Spleen (tissue), 11 donors: Measurements from ENCODE around the gene POLL. TPM values are rescaled to one million over a fixed set of nuclear protein-coding genes. Genes with fewer than 3 reads are reported as not detected.

Experiments used
- DNase-seq: peaks from one replicate; pipeline ENCODE4 v3.0.0-alpha.2; 2020
- H3K27ac ChIP-seq, 8 donors: fragments of 200-600 bp; sonication (generic) in 7 of 8; 1 replicate in 4 of 8; 2 replicates in 4 of 8; pipeline versions ENCODE4 v1.5.0 to v1.8.0; 2016 to 2021; ENCODE audit warnings: inconsistent platforms in 4 of 8, mild to moderate bottlenecking in 4 of 8, moderate library complexity in 1 of 8
- H3K27me3 ChIP-seq, 7 donors: fragments of 200-600 bp; sonication (generic) in 6 of 7; replicated peaks in 1 of 7; 1 replicate in 4 of 7; 2 replicates in 3 of 7; pipeline versions ENCODE4 v1.5.0 to v1.8.0; 2016 to 2021; ENCODE audit warnings: inconsistent platforms in 3 of 7, mild to moderate bottlenecking in 1 of 7
- H3K36me3 ChIP-seq, 6 donors: fragments of 200-600 bp; sonication (generic) in 5 of 6; 1 replicate in 4 of 6; 2 replicates in 2 of 6; pipeline versions ENCODE4 v1.5.0 to v1.8.0; 2016 to 2021; ENCODE audit warnings: inconsistent platforms in 2 of 6
- H3K4me1 ChIP-seq, 6 donors: fragments of 200-600 bp; sonication (generic) in 5 of 6; 1 replicate in 3 of 6; 2 replicates in 3 of 6; pipeline versions ENCODE4 v1.5.0 to v1.8.0; 2016 to 2021; ENCODE audit warnings: inconsistent platforms in 3 of 6
- H3K4me3 ChIP-seq, 8 donors: fragments of 200-600 bp; sonication (generic) in 7 of 8; 1 replicate in 4 of 8; 2 replicates in 4 of 8; pipeline versions ENCODE4 v1.5.0 to v1.8.0; 2016 to 2021; ENCODE audit warnings: inconsistent platforms in 4 of 8, mild to moderate bottlenecking in 4 of 8, moderate library complexity in 2 of 8
- H3K9me3 ChIP-seq, 8 donors: fragments of 200-600 bp; sonication (generic) in 7 of 8; 1 replicate in 4 of 8; 2 replicates in 4 of 8; pipeline versions ENCODE4 v1.5.0 to v1.8.0; 2016 to 2021; ENCODE audit warnings: inconsistent platforms in 4 of 8
- POLR2A ChIP-seq, 3 donors: fragments of 450-650 bp; IDR thresholded peaks; one replicate each; pipeline ENCODE4 v1.5.1; 2017; ENCODE audit warnings: antibody characterized with exemption in 3 of 3, mild to moderate bottlenecking in 1 of 3
- POLR2AphosphoS5 ChIP-seq, 3 donors: sonication (generic); formaldehyde crosslinking; IDR thresholded peaks; one replicate each; pipeline ENCODE4 v1.5.1; 2017; ENCODE audit warnings: antibody characterized with exemption in 3 of 3
- WGBS, 5 donors: extraction: QIAGEN DNeasy Blood & Tissue Kit in 3 of 5; methylation state at CpG; one replicate each; pipeline versions ENCODE4 v1.1.5 to v1.1.7; 2013 to 2018; 5-methylcytosine and 5-hydroxymethylcytosine counted together
- intact Hi-C: fragments of 100-400 bp; cut with DNase I; formaldehyde crosslinking; loops from one replicate; pipeline ENCODE4 v1.15.0; 2023; ENCODE audit warnings: low total_unique reads
- polyA plus RNA-seq, 3 donors: library from polyadenylated mRNA; stranded (reverse); fragments of 200-250 nt; gene quantifications; one replicate each; pipeline ENCODE4 v1.2.1, GENCODE V29; 2013
- total RNA-seq, 7 donors: library from RNA; depleted of rRNA in 3 of 7; stranded (reverse); fragments of >200 nt in 3 of 7; fragmentation: NEBNext Ultra II Directional in 4 of 7; extraction: Animal tissue kit (Norgen Biotek cat#: 25700) in 4 of 7; gene quantifications; one replicate each; pipeline versions ENCODE4 v1.1.0 to v1.2.1, GENCODE V29; 2016 to 2021
- TF ChIP-seq, protein P1 (sequence below), 11 experiments: fragments of 200-600 bp in 7 of 11; fragments of 450-650 bp in 4 of 11; sonication (generic) in 4 of 11; IDR thresholded peaks in 8 of 11; conservative IDR thresholded peaks in 3 of 11; 1 replicate in 7 of 11; 2 replicates in 4 of 11; pipeline versions ENCODE4 v1.4.0 to v1.8.0; 2016 to 2021; ENCODE audit warnings: antibody characterized with exemption in 11 of 11, inconsistent platforms in 4 of 11, mild to moderate bottlenecking in 1 of 11
- donor health status: healthy with polysubstance abuse.
- donor health status: DM: no; HTN: no; CAD: no; lungs with moderate emphysema.
- donor health status: DM: no; HTN: no; CAD: no.
- donor health status: Bipolar disorder and iron deficiency.
- donor health status: healthy.
- donor health status: DM: no; HTN: no; CAD: no.
- donor health status: DM: yes; HTN: yes; CAD: no.

The POLL gene
- total and polyA plus RNA-seq, 10 donors, result 22.3 to 40.3 (median 29.1) TPM

GRCh38 chr10:101580486-101581399 is 7.3 kb downstream of the POLL start:
- Histone ChIP-seq H3K27me3 (no peaks in the 10 kb centered on the region), H3K9me3 (no peaks in the 10 kb centered on the region), H3K36me3 (peaks cover 0 to 94% (median 48%) of the 10 kb centered on the region in 6 donors), H3K4me3 (no peak overlapping the region), H3K27ac (no peak overlapping the region), H3K4me1 (peaks cover 0 to 2% (median 0%) of the 10 kb centered on the region in 6 donors)
- intact Hi-C loops, result no loop called here
- WGBS, 5 donors, result 88 to 94% (median 92%) methylated on average over 8 to 10 of the region's 10 CpGs
- TF ChIP-seq, protein P1, sequence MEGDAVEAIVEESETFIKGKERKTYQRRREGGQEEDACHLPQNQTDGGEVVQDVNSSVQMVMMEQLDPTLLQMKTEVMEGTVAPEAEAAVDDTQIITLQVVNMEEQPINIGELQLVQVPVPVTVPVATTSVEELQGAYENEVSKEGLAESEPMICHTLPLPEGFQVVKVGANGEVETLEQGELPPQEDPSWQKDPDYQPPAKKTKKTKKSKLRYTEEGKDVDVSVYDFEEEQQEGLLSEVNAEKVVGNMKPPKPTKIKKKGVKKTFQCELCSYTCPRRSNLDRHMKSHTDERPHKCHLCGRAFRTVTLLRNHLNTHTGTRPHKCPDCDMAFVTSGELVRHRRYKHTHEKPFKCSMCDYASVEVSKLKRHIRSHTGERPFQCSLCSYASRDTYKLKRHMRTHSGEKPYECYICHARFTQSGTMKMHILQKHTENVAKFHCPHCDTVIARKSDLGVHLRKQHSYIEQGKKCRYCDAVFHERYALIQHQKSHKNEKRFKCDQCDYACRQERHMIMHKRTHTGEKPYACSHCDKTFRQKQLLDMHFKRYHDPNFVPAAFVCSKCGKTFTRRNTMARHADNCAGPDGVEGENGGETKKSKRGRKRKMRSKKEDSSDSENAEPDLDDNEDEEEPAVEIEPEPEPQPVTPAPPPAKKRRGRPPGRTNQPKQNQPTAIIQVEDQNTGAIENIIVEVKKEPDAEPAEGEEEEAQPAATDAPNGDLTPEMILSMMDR (IDR thresholded peaks at IDR 0.05 in 8 of 11, conservative IDR thresholded peaks at IDR 0.05 in 3 of 11), result no peak
- TF ChIP-seq POLR2AphosphoS5 (IDR thresholded peaks at IDR 0.05) (no peak), POLR2A (IDR thresholded peaks at IDR 0.05) (no peak)
- no peak for DNase-seq

GRCh38 chr10:101579516-101579870 is 8.6 kb downstream of the POLL start:
- Histone ChIP-seq H3K27ac (no peak overlapping the region), H3K27me3 (no peaks in the 10 kb centered on the region), H3K9me3 (no peaks in the 10 kb centered on the region), H3K36me3 (peaks cover 0 to 85% (median 43%) of the 10 kb centered on the region in 6 donors), H3K4me3 (no peak overlapping the region), H3K4me1 (no peaks in the 10 kb centered on the region)
- intact Hi-C loops, result no loop called here
- TF ChIP-seq POLR2A (IDR thresholded peaks at IDR 0.05) (no peak), POLR2AphosphoS5 (IDR thresholded peaks at IDR 0.05) (no peak)
- TF ChIP-seq, protein P1 (IDR thresholded peaks at IDR 0.05 in 8 of 11, conservative IDR thresholded peaks at IDR 0.05 in 3 of 11), result no peak
- no peak for DNase-seq
- 92 to 100% (median 97%) methylated on average over 7 to 12 of the region's 12 CpGs for WGBS, 5 donors

- intact Hi-C loops, result no loop called here
- no peak for DNase-seq
- Histone ChIP-seq H3K9me3 (no peaks in the 10 kb centered on the region), H3K4me3 (no peak overlapping the region), H3K36me3 (peaks cover 0 to 80% (median 42%) of the 10 kb centered on the region in 6 donors), H3K4me1 (no peaks in the 10 kb centered on the region), H3K27ac (no peak overlapping the region), H3K27me3 (no peaks in the 10 kb centered on the region)
- 85 to 97% (median 94%) methylated on average over 11 to 13 of the region's 13 CpGs for WGBS, 5 donors
- TF ChIP-seq, protein P1 (IDR thresholded peaks at IDR 0.05 in 8 of 11, conservative IDR thresholded peaks at IDR 0.05 in 3 of 11), result no peak
- TF ChIP-seq POLR2AphosphoS5 (IDR thresholded peaks at IDR 0.05), result peak in 1 of 3 donors; percentile 29
These were observed 9.1 kb downstream of the POLL start for GRCh38 chr10:101578803-101579515.

- Histone ChIP-seq H3K36me3 (peaks cover 0 to 72% (median 36%) of the 10 kb centered on the region in 6 donors), H3K27me3 (no peaks in the 10 kb centered on the region), H3K9me3 (peaks cover 0 to 3% (median 0%) of the 10 kb centered on the region in 8 donors), H3K4me3 (no peak overlapping the region), H3K27ac (no peak overlapping the region), H3K4me1 (no peaks in the 10 kb centered on the region)
- intact Hi-C loops, result no loop called here
- no peak for DNase-seq
- no peak for TF ChIP-seq POLR2AphosphoS5 (IDR thresholded peaks at IDR 0.05)
- TF ChIP-seq, protein P1 (IDR thresholded peaks at IDR 0.05 in 8 of 11, conservative IDR thresholded peaks at IDR 0.05 in 3 of 11), result no peak
- TF ChIP-seq POLR2A (IDR thresholded peaks at IDR 0.05), result no peak
- WGBS, 5 donors, result 83 to 97% (median 90%) methylated on average over 5 of the region's 5 CpGs
These were observed 9.9 kb downstream of the POLL start for GRCh38 chr10:101578192-101578591.
